Smooth muscle cell of the coronary artery (primary cell): ENCODE results near the gene LCMT1. TPM values are rescaled to one million over a fixed set of nuclear protein-coding genes. Genes with fewer than 3 reads are reported as not detected.

Experiments
- total RNA-seq: library from RNA; depleted of rRNA; stranded (reverse); fragments of >200 nt; gene quantifications from 2 replicates; pipeline ENCODE4 v1.2.3, GENCODE V29; 2014; ENCODE audit warnings: low replicate concordance

Gene LCMT1
- total RNA-seq, result 31.5 and 34.3 TPM in 2 replicates

DNA sequence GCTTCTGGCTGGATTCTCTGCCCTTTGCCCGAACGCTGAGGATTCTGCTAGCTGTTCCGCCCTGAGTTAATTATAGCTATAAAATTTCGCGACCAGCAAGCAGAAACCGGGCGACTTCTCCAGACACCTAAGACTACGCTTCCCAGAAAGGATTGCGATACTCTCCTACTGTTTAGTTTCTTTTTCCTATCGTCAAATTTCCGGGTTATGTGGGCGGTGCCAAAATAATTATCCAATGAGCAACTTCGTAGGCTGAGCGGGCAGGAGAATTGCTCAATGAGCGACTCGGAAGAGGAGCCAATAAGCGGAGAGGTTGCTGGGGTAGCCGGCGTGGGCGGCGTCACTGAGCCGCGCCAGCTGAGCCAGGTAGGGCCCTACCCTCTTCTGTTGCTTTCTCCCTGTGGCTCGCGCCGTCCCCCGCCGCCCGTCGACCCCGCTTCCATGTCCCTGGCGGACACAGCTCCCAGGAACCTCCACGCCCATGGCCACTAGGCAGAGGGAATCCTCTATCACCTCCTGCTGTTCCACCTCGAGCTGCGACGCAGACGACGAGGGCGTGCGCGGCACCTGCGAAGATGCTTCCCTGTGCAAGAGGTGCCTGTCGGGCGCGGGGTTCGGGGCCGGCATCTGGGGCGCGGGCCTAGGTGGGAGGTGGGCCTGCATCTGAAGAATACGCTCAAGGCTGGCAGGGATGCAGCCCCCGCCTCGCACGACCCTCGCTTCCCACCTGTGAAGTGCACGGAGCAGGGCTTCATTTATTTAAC is at the start of gene LCMT1:
Gene LCMT1, plus strand, starts transcription at position 340 of the 764 bp plus-strand sequence. Its CDS starts 142 bp downstream, at position 482.

Other genes with a start within 250 kb of the LCMT1 start
- 15.8 and 16.0 TPM in 2 replicates for gene ARHGAP17, start 96.4 kb upstream of the LCMT1 start, total RNA-seq
- gene AQP8, start 105.2 kb downstream of the LCMT1 start, total RNA-seq, result not detected in 2 replicates
- 1.5 and 3.3 TPM in 2 replicates for gene ZKSCAN2, start 146.1 kb downstream of the LCMT1 start, total RNA-seq